HG03135 (cell line): ENCODE data around the gene PRKRIP1.
"Not testable (repeated sequence)": the region's sequence is repeated elsewhere in the genome, so short reads cannot be mapped to it uniquely, and the experiment has no call there.

Experiments used
- ATAC-seq: cut with Tn5 transposase; IDR thresholded peaks from one replicate; pipeline ENCODE4 v1.9.1; 2021; ENCODE audit warnings: mild to moderate bottlenecking, moderate library complexity; ENCODE audit not compliant: unreplicated experiment

Gene PRKRIP1

DNA sequence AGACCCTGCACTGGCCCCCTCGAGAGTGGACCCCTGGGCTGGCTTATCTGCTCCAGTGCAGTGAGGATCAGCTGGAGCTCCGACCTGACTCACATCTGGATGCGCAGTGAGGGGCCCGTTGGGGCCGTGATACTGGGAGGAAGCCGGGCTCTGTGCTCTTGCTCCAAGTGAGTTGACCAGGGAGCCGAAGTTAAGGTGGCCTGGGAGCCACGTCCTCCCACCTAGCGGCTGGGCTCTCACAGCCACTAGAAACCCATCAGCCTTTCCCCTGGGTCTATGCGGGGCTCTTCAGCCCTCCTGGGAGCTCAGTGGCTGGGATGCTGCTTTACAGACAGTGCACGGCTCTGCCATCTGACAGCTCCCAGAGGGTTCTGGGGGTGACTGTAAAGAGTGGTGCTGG is 59.4 kb downstream of the PRKRIP1 start:
- no peak for ATAC-seq

DNA sequence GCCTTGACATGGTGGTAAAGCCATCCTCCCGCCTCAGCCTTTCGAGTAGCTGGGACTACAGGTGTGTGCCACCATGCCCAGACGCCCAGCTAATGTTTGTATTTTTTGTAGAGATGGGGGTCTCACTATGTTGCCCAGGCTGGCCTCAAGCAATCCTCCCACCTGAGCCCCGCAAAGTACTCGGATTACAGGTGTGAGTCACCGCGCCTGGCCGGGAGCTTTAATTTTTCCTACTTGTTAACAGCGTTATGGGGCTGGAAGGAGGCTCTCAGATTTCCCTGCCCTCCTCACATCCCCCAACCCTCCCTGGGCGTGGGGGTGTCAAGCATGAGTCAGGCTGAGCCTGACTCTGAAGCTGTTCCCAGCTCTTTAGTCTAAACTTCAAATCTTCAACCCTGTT is 60.2 kb downstream of the PRKRIP1 start:
- ATAC-seq: no peak

GRCh38 chr7:102457352-102457924 is 61.3 kb downstream of the PRKRIP1 start:
- no peak for ATAC-seq

DNA sequence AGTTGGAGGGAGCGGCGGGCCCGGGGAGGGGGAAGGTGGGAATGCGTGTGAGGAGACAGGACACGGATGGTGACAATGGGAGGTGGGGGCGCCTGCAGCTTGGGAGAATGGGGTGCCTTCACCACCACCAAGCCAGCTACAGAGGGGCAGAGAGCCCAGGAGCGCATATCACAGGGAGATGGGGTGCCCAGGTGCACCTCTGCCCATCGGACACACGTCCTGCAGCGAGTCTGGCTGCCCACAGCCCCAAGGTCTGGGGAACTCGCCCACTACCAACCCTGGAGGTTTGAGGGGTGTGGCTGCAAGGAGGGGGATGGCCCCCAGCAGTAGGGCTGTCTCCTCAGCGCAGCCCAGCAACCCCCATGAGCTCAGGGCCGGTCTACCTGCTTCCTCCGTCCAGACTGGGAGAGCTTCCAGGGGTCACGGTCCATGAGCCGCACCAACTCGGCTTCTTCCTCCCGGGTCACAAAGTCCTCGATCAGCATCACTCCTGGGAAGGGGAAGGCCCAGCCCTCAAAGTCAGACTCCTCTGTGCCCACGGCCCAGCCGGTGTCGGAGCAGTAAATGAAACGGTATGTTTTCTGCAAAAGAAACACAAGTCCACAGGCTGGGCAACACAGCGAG is 63.2 kb downstream of the PRKRIP1 start:
- ATAC-seq: no peak

DNA sequence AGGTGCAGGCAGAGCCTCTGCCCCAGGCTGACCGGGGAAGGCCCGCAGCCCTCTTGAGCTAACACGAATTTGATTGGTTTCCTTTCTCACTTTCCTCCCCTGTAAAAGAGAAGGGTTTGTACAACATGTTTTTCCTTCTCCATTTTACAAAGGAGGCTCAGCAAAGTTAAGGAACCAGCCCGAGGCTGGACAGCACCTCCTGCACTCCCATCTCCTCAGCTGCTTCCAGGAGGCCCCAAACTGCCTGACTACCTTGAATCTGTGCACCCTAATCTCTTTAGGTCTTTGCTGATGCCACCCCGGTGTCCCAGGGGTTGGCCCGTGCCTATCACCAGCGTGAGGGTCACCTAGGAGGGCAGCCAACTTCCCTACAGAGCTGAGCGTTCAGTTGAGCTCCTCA is 64.3 kb downstream of the PRKRIP1 start:
- ATAC-seq: no peak

GRCh38 chr7:102463841-102464576 is 67.8 kb downstream of the PRKRIP1 start:
- ATAC-seq: no peak

- ATAC-seq: peak; percentile 84
Observed at GRCh38 chr7:102464577-102465280, 68.6 kb downstream of the PRKRIP1 start, which contains the start of the genes ALKBH4 and LRWD1. Gene ALKBH4 (minus strand): TSS chr7:102464863. CDS start chr7:102464836, 27 bp downstream. Gene LRWD1 (plus strand): TSS chr7:102464984. CDS start chr7:102465081, 97 bp downstream.

DNA sequence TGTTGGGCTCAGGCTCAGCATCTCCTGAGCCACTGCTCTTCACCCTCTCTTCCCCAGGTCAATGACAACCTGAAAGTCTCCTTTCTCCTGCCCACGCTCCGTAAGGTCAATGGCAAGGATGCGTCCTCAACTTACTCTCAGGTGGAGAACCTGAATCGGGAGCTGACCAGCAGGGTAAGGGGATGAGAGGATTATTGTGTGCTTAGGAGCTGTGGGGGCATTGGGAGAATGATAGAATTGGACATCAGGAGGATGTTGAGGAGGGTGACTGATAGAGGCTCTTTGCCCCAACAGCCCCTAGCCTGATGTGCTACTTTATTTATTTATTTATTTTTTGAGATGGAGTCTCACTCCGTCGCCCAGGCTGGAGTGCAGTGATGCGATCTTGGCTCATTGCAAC is 69.9 kb downstream of the PRKRIP1 start:
- no peak for ATAC-seq

- ATAC-seq: no peak
Observed at GRCh38 chr7:102467581-102468477, 71.7 kb downstream of the PRKRIP1 start.

DNA sequence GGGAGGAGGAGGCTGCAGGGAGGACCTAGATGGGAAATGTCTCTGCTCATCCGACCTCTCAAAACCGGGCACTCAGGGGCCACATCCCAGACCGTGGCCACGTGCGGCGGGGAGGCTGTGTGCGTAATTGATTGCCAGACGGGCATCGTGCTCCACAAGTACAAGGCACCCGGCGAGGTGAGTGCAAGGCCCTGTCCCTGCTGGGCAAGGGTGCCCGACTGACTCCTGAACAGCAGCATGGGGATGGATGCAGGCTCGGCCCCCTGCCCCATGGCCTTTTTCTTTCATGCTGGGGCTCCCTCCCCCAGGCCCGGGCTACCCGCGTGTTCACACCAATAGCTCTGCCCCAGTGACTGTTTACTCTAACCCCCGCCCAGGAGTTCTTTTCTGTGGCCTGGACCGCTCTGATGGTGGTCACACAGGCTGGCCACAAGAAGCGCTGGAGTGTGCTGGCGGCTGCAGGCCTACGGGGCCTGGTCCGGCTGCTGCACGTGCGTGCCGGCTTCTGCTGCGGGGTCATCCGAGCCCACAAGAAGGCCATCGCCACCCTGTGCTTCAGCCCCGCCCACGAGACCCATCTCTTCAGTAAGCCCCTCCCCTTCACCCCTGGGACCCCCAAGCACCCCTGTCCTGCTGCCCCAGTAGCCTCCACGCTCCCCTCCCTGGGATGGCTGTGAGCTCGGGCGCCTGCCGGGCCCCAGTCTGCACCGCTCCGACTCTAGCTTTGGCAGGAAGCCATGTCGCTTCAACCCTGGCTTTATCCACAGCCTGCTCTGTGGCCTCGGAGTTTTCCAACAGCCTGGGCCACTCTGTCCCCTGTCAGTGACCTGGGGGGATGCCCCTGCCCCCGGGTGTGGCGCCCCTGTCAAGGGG is 72.6 kb downstream of the PRKRIP1 start:
- no peak for ATAC-seq

DNA sequence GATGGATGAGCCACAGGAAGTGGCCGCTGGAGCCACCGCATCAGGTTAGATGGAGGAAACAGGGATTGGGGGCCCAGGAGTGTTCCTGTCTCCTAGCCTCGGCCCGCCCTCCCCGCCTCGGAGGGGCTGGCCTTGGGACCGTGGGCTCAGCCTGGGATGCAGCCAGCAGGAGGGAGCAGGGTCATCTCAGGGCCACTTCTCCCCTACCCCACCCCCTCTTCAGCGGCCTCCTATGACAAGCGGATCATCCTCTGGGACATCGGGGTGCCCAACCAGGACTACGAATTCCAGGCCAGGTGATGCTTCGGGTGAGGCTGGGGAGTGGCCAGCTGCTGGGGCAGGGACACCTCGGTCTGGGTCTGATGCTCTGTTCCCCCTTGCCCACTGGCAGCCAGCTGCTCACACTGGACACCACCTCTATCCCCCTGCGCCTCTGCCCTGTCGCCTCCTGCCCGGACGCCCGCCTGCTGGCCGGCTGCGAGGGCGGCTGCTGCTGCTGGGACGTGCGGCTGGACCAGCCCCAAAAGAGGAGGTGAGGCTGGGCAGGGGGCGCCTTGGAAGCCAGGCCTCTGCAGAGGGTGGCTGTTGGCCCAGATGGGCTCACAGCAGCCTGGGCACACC is 73.3 kb downstream of the PRKRIP1 start:
- no peak for ATAC-seq

- ATAC-seq: no peak
Observed at GRCh38 chr7:102469972-102470825, 74.0 kb downstream of the PRKRIP1 start.

- no peak for ATAC-seq
Observed at GRCh38 chr7:102471791-102472125, 75.6 kb downstream of the PRKRIP1 start.

- no peak for ATAC-seq
Observed at GRCh38 chr7:102472126-102473041, 76.2 kb downstream of the PRKRIP1 start.

DNA sequence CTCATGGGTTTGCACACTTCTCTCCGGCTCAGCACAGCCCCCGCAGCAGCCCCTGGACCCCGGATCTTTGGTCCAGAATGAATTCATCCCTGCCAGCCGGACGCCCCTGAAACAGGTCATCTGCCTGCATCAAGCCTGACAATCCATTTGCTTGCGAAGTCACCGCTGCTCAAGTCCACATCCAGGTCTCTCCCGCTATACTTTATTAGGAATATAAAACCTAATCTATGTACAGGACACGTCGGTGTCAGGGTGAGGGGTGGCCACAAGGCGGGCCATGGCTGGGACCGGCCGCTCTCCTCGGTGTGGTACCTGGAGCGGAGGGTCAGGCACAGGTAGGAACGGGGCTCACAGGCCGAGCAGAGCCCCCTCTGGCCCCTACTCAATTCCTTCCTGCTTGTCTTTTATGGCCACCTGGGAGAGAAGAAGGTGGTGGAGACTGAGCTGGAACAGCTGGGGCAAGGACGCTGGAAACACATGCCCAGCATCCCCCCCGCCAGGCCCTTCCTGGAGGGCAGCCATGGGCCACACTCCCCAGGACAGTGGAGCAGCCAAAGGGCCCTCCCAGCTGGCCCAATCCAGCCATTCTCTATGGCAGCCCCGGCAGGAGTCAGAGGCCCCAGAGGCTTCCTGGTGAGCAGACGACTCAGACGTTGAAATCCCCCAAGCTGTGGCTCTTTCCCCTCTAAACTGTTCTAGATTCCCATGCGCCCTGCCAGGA is 77.3 kb downstream of the PRKRIP1 start:
- ATAC-seq: no peak

DNA sequence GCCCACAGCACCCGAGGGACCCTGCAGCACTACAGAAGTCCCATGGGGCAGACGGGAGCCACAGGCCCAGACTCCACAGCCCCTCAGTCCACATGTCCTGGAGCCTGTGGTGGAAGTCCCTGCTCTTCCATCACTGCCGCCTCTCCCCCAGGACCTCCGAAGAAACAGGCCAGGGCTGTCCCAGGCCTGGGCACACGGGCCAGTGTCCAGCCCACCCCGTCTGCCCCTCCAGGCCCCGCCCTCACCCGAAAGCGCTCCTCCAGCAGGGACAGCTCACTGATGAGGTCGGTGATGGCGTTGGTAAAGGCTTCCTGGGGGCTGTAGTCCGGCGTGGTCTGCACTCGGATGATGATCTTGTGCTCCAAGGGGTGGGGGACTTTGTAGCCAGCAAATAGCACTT is 78.0 kb downstream of the PRKRIP1 start:
- not testable (repeated sequence) for ATAC-seq
